Loucy (cell line): ENCODE measurements around the gene ZDHHC11.

Experiments
- H2AFZ ChIP-seq: fragments of 200-600 bp; sonication (generic); 2 replicates; pipeline ENCODE4 v1.6.0; 2016; ENCODE audit warnings: antibody characterized with exemption, mild to moderate bottlenecking, low read length, moderate library complexity
- H3F3A ChIP-seq: fragments of 200-600 bp; 2 replicates; pipeline ENCODE4 v1.6.0; 2016; ENCODE audit warnings: antibody characterized with exemption, low read depth, mild to moderate bottlenecking
- H3K27me3 ChIP-seq: fragments of 200-600 bp; sonication (generic); 2 replicates; pipeline ENCODE4 v1.6.1; 2014; ENCODE audit warnings: low read length, mild to moderate bottlenecking; ENCODE audit not compliant: insufficient read depth, poor library complexity, severe bottlenecking
- H3K36me3 ChIP-seq: fragments of 200-600 bp; sonication (generic); 2 replicates; pipeline ENCODE4 v1.6.1; 2016; ENCODE audit warnings: low read length; ENCODE audit not compliant: insufficient read depth
- H3K4me1 ChIP-seq: fragments of 200-600 bp; sonication (generic); 2 replicates; pipeline ENCODE4 v1.5.1; 2014; ENCODE audit warnings: low read length, mild to moderate bottlenecking; ENCODE audit not compliant: insufficient read depth, poor library complexity, severe bottlenecking
- H3K4me2 ChIP-seq: fragments of 200-600 bp; sonication (generic); 2 replicates; pipeline ENCODE4 v1.6.0; 2014; ENCODE audit warnings: antibody characterized with exemption, low read length, low read depth, mild to moderate bottlenecking; ENCODE audit not compliant: poor library complexity, severe bottlenecking
- H3K4me3 ChIP-seq: fragments of 200-600 bp; sonication (generic); 2 replicates; pipeline ENCODE4 v1.5.1; 2014; ENCODE audit warnings: low read length, mild to moderate bottlenecking, mixed read lengths; ENCODE audit not compliant: poor library complexity, severe bottlenecking
- H3K79me2 ChIP-seq: fragments of 200-600 bp; sonication (generic); 2 replicates; pipeline ENCODE4 v1.6.1; 2014; ENCODE audit warnings: low read length; ENCODE audit not compliant: insufficient read depth
- H3K9ac ChIP-seq: fragments of 200-600 bp; sonication (generic); 2 replicates; pipeline ENCODE4 v1.6.0; 2014; ENCODE audit warnings: mild to moderate bottlenecking, low read depth, low read length, moderate library complexity; ENCODE audit not compliant: poor library complexity, severe bottlenecking
- H3K9me2 ChIP-seq: fragments of 200-600 bp; sonication (generic); replicated peaks from 2 replicates; pipeline ENCODE4 v1.6.1; 2016; ENCODE audit warnings: low read depth, low read length, mixed read lengths
- H3K9me3 ChIP-seq: fragments of 200-600 bp; sonication (generic); 2 replicates; pipeline ENCODE4 v1.6.1; 2014; ENCODE audit warnings: mild to moderate bottlenecking, antibody characterized with exemption, low read length, low read depth; ENCODE audit not compliant: insufficient read depth
- H4K20me1 ChIP-seq: fragments of 200-600 bp; sonication (generic); 2 replicates; pipeline ENCODE4 v1.6.0; 2014; ENCODE audit warnings: antibody characterized with exemption, low read length, mild to moderate bottlenecking; ENCODE audit not compliant: insufficient read depth, poor library complexity, severe bottlenecking
- CTCF ChIP-seq: fragments of 200-600 bp; sonication (generic); conservative IDR thresholded peaks from 2 replicates; pipeline ENCODE4 v1.5.1; 2014; ENCODE audit warnings: mild to moderate bottlenecking, antibody characterized with exemption, low read length
- EZH2phosphoT487 ChIP-seq: fragments of 200-600 bp; IDR thresholded peaks from 2 replicates; pipeline ENCODE4 v1.6.1; 2018; ENCODE audit warnings: antibody characterized with exemption, mild to moderate bottlenecking, moderate library complexity, borderline replicate concordance

ZDHHC11 gene

GRCh38 chr5:878125-878524 lies 27.3 kb upstream of the ZDHHC11 start:
- Histone ChIP-seq H3K36me3 (peaks cover 66% of the 10 kb centered on the region; the same call in 1 of the 2 replicates), H4K20me1 (peaks cover 10% of the 10 kb centered on the region)
- TF ChIP-seq CTCF = no peak
- no peak for TF ChIP-seq EZH2phosphoT487

DNA sequence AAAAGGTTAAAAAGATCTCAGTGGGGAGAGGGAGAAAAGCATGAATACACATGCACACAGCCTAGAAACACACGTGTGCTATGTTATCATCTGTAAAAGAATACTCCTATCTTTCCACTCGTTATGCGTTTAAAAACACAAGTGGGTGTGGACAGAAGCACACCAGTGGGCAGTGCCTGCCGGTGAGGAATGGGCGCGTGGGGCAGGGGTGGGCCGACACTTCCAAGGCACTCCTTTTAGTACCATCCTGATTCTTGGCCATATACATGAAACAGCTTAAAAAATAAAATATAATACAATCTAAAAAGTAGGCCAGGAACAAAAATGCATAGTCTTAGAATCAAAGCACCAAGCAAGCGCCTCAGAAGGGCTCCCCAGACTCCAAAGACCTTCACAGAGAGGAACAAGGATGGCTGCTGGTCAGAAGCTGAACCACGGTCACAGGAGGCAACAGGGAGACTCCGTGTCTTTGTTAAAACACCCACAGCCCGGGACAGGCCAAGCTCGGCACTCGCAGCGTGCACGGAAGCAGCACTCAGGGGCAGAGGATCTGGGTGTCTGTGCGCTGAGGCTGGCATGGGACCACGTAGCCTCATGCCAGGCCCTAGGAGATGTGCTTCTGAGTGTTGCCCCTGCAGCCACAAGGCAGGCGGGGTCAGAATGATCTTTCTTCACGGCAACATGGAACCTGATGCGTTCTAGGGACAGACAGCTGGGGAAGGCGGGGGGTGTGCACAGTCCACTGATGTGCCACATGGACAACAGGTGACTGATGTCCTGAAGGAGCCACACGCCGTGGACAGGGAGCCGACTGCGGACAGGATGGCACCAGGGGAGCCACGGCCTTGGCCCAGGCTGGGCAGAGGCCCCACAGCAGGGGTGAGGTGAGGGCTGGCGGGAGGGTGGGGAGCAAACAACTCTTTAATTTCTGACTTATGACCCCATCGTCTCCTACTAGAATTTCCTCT lies 25.9 kb upstream of the ZDHHC11 start:
- H3K9me3 ChIP-seq = no peaks in the 10 kb centered on the region
- peaks cover 4% of the 10 kb centered on the region for H3K79me2 ChIP-seq
- peaks cover 65% of the 10 kb centered on the region; the same call in 1 of the 2 replicates for H3K36me3 ChIP-seq
- no peaks in the 10 kb centered on the region for H3K27me3 ChIP-seq
- H3K9ac ChIP-seq = no peak overlapping the region
- no peaks in the 10 kb centered on the region for H3K9me2 ChIP-seq
- H3K4me1 ChIP-seq = no peaks in the 10 kb centered on the region
- no peaks in the 10 kb centered on the region for H4K20me1 ChIP-seq
- TF ChIP-seq EZH2phosphoT487 (no peak), CTCF (no peak)
- no peak overlapping the region for H3K4me3 ChIP-seq
- H3F3A ChIP-seq = no peaks in the 10 kb centered on the region
- no peak overlapping the region for H3K4me2 ChIP-seq
- no peak overlapping the region for H2AFZ ChIP-seq

More at GRCh38 chr5:878125-878524, 27.3 kb upstream of the ZDHHC11 start:
- Histone ChIP-seq H2AFZ (no peak overlapping the region), H3F3A (no peaks in the 10 kb centered on the region), H3K9ac (no peak overlapping the region), H3K4me3 (no peak overlapping the region), H3K9me2 (no peaks in the 10 kb centered on the region), H3K27me3 (no peaks in the 10 kb centered on the region), H3K4me2 (no peak overlapping the region), H3K4me1 (no peaks in the 10 kb centered on the region), H3K79me2 (peaks cover 18% of the 10 kb centered on the region), H3K9me3 (no peaks in the 10 kb centered on the region)

GRCh38 chr5:875931-876330 lies 25.1 kb upstream of the ZDHHC11 start:
- H2AFZ ChIP-seq = no peak overlapping the region
- no peak overlapping the region for H3K4me3 ChIP-seq
- peaks cover 65% of the 10 kb centered on the region; the same call in 1 of the 2 replicates for H3K36me3 ChIP-seq
- no peaks in the 10 kb centered on the region for H3K9me3 ChIP-seq
- no peaks in the 10 kb centered on the region for H3K79me2 ChIP-seq
- no peak overlapping the region for H3K4me2 ChIP-seq
- H4K20me1 ChIP-seq = no peaks in the 10 kb centered on the region
- no peaks in the 10 kb centered on the region for H3K9me2 ChIP-seq
- H3K27me3 ChIP-seq = no peaks in the 10 kb centered on the region
- no peak overlapping the region for H3K9ac ChIP-seq
- H3K4me1 ChIP-seq = no peaks in the 10 kb centered on the region
- H3F3A ChIP-seq = no peaks in the 10 kb centered on the region
- TF ChIP-seq CTCF (no peak), EZH2phosphoT487 (no peak)
